ENCODE measurements around the gene RPS29. TPM values are rescaled to one million over a fixed set of nuclear protein-coding genes. Genes with fewer than 3 reads are reported as not detected.

The RPS29 gene
- total and polyA plus RNA-seq, 2 of the 13 experiments (the other 11 are each of a cell fraction or from before 2014, with no cell fraction given), result 4,303 to 8,215 TPM

GRCh38 chr14:49633640-49634546 lies 47.7 kb upstream of the RPS29 start (continued):
- TF ChIP-seq HOXA9 (CRISPR knock-in tag; IDR thresholded peaks at IDR 0.05; ENCODE audit: borderline replicate concordance) (peak; percentile 79), ZNF547 (CRISPR knock-in tag; IDR thresholded peaks at IDR 0.05) (peak; percentile 90), AGO1 (IDR thresholded peaks at IDR 0.05; ENCODE audit: low read depth, low read length, poor library complexity, severe bottlenecking) (peak; percentile 75), HMGXB3 (CRISPR knock-in tag; IDR thresholded peaks at IDR 0.05; ENCODE audit: borderline replicate concordance) (no peak), ZNF775 (CRISPR knock-in tag; IDR thresholded peaks at IDR 0.05; ENCODE audit: borderline replicate concordance) (no peak), ZNF563 (CRISPR knock-in tag; IDR thresholded peaks at IDR 0.05) (peak; percentile 49), NR2F2 (IDR thresholded peaks at IDR 0.05; ENCODE audit: borderline replicate concordance, low read depth) (peak; percentile 54; the same call in 1 of the 2 replicates), SIN3A (IDR thresholded peaks at IDR 0.05; ENCODE audit: borderline replicate concordance, low read depth, low read length) (peak; percentile 39; the same call in 1 of the 2 replicates), TARDBP (CRISPR knock-in tag; IDR thresholded peaks at IDR 0.05) (peak; percentile 21; the same call in 1 of the 2 replicates), ZNF317 (CRISPR knock-in tag; IDR thresholded peaks at IDR 0.05) (0 out of 2 replicates have a peak, but pooled peaks have one; percentile 64), ZNF562 (CRISPR knock-in tag; IDR thresholded peaks at IDR 0.05; ENCODE audit: borderline replicate concordance) (peak; percentile 65; the same call in 1 of the 2 replicates), ZNF841 (CRISPR knock-in tag; IDR thresholded peaks at IDR 0.05; ENCODE audit: borderline replicate concordance) (peak; percentile 94), GFI1 (CRISPR knock-in tag; IDR thresholded peaks at IDR 0.05; ENCODE audit: borderline replicate concordance) (peak; percentile 54; the same call in 1 of the 2 replicates)
- TF ChIP-seq, protein P1, sequence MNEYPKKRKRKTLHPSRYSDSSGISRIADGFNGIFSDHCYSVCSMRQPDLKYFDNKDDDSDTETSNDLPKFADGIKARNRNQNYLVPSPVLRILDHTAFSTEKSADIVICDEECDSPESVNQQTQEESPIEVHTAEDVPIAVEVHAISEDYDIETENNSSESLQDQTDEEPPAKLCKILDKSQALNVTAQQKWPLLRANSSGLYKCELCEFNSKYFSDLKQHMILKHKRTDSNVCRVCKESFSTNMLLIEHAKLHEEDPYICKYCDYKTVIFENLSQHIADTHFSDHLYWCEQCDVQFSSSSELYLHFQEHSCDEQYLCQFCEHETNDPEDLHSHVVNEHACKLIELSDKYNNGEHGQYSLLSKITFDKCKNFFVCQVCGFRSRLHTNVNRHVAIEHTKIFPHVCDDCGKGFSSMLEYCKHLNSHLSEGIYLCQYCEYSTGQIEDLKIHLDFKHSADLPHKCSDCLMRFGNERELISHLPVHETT (CRISPR knock-in tag; conservative IDR thresholded peaks at IDR 0.05), result peak; percentile 85
- TF ChIP-seq, protein P2, sequence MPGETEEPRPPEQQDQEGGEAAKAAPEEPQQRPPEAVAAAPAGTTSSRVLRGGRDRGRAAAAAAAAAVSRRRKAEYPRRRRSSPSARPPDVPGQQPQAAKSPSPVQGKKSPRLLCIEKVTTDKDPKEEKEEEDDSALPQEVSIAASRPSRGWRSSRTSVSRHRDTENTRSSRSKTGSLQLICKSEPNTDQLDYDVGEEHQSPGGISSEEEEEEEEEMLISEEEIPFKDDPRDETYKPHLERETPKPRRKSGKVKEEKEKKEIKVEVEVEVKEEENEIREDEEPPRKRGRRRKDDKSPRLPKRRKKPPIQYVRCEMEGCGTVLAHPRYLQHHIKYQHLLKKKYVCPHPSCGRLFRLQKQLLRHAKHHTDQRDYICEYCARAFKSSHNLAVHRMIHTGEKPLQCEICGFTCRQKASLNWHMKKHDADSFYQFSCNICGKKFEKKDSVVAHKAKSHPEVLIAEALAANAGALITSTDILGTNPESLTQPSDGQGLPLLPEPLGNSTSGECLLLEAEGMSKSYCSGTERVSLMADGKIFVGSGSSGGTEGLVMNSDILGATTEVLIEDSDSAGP (CRISPR knock-in tag; IDR thresholded peaks at IDR 0.05; ENCODE audit: borderline replicate concordance), result peak; percentile 92
- TF ChIP-seq, protein P3, sequence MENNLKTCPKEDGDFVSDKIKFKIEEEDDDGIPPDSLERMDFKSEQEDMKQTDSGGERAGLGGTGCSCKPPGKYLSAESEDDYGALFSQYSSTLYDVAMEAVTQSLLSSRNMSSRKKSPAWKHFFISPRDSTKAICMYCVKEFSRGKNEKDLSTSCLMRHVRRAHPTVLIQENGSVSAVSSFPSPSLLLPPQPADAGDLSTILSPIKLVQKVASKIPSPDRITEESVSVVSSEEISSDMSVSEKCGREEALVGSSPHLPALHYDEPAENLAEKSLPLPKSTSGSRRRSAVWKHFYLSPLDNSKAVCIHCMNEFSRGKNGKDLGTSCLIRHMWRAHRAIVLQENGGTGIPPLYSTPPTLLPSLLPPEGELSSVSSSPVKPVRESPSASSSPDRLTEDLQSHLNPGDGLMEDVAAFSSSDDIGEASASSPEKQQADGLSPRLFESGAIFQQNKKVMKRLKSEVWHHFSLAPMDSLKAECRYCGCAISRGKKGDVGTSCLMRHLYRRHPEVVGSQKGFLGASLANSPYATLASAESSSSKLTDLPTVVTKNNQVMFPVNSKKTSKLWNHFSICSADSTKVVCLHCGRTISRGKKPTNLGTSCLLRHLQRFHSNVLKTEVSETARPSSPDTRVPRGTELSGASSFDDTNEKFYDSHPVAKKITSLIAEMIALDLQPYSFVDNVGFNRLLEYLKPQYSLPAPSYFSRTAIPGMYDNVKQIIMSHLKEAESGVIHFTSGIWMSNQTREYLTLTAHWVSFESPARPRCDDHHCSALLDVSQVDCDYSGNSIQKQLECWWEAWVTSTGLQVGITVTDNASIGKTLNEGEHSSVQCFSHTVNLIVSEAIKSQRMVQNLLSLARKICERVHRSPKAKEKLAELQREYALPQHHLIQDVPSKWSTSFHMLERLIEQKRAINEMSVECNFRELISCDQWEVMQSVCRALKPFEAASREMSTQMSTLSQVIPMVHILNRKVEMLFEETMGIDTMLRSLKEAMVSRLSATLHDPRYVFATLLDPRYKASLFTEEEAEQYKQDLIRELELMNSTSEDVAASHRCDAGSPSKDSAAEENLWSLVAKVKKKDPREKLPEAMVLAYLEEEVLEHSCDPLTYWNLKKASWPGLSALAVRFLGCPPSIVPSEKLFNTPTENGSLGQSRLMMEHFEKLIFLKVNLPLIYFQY (CRISPR knock-in tag; IDR thresholded peaks at IDR 0.05; ENCODE audit: borderline replicate concordance), result peak; percentile 68; the same call in 1 of the 2 replicates
